ENCODE data around the gene CHPT1. TPM values are rescaled to one million over a fixed set of nuclear protein-coding genes. Genes with fewer than 3 reads are reported as not detected.
"Not testable (repeated sequence)": the region's sequence is repeated elsewhere in the genome, so short reads cannot be mapped to it uniquely, and the experiment has no call there.

CHPT1 gene
- total RNA-seq, 1 experiment from 2014 or later, result 34.2 TPM

GRCh38 chr12:101720118-101720517, 22.7 kb downstream of the CHPT1 start:
- DNase-seq (ENCODE audit: low read depth), result no peak

DNA sequence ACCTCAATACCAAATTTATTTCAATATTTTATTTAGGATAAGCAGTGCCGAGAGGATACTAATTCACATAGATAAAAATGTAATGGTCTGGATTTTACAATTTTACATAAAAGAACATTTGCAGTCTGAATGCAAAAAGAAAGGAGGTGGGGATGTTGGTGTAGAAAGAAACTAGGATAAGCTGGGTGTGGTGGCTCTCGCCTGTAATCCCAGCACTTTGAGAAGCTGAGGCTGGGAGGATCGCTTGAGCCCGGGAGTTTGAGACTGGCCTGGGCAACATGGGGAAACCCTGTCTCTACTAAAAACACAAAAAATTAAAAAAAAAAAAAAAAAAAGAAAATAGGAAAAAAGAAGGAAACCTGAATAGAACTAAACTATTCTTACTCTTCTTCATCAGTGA, 25.0 kb downstream of the CHPT1 start:
- DNase-seq (ENCODE audit: low read depth), result no peak

GRCh38 chr12:101727098-101727497, 29.7 kb downstream of the CHPT1 start:
- DNase-seq (ENCODE audit: low read depth), result no peak

GRCh38 chr12:101729842-101730241, 32.4 kb downstream of the CHPT1 start:
- no peak for DNase-seq (ENCODE audit: low read depth)

GRCh38 chr12:101732318-101732717, 34.9 kb downstream of the CHPT1 start:
- DNase-seq (ENCODE audit: low read depth), result no peak

GRCh38 chr12:101733166-101733565, 35.7 kb downstream of the CHPT1 start:
- no peak for DNase-seq (ENCODE audit: low read depth)

GRCh38 chr12:101734482-101734881, 37.0 kb downstream of the CHPT1 start:
- not testable (repeated sequence) for DNase-seq (ENCODE audit: low read depth)

DNA sequence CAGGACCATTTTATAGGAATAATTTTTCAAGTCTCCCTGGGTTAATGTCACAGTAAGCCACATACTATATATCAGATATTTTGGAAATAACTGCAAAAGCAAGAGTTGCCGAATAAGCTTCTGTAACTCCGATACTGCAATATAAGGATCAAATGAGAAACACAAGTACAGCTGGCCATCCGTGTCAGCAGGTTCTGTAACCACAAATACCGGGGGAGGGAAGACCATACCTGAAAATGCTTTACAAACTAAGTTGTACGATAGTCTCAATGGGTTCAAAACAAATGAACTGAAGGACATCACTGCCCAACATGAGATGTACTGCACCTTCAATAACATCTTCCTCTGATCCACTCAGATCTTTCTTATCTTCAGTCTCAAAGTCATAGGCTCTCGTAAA, 40.0 kb downstream of the CHPT1 start:
- DNase-seq (ENCODE audit: low read depth), result no peak

GRCh38 chr12:101738920-101739665, 41.7 kb downstream of the CHPT1 start, which contains the start of gene SYCP3:
Gene SYCP3, minus strand, starts transcription at chr12:101739462. Its CDS starts 1,527 bp downstream, at chr12:101737935.
- DNase-seq (ENCODE audit: low read depth), result no peak

GRCh38 chr12:101740566-101740965, 43.1 kb downstream of the CHPT1 start:
- no peak for DNase-seq (ENCODE audit: low read depth)

DNA sequence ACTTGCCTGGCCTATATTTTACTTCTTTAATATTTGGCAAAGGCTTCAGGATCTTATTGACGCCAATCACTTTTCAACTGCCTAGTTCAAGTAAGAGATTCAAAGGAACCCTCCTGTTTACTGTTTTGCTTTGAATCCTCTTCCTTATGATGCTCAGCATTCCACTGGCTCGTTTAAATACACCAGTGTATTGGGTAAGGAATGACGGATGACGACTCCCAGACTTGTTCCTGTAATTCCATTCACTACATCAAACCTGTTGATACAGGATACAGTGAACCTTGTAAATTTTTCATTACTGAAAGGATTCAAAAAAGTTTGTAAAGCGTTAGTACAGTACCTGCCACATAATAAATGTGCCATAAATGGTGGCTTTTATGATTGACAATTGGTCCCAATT, 43.5 kb downstream of the CHPT1 start:
- DNase-seq (ENCODE audit: low read depth), result no peak

- no peak for DNase-seq (ENCODE audit: low read depth)
These were observed 45.8 kb downstream of the CHPT1 start for GRCh38 chr12:101743242-101743641.

GRCh38 chr12:101743724-101744472, 46.5 kb downstream of the CHPT1 start:
- no peak for DNase-seq (ENCODE audit: low read depth)

DNA sequence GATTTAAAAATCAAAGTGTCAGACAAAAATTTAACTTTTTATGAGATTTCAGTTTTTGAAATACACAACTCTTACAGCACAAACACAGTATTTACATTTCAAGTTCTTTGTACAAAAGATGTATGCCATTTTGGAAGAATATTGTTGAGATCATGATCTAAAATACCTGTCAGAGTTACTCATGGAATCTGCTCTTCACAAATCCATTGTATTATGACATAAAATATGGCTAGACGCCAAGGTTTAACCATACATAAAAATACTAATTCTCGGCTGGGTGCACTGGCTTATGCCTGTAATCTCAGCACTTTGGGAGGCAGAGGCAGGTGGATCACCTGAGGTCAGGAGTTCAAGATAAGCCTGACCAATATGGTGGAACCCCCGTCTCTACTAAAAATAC, 48.0 kb downstream of the CHPT1 start:
- DNase-seq (ENCODE audit: low read depth), result no peak

- DNase-seq (ENCODE audit: low read depth), result no peak
These were observed 48.8 kb downstream of the CHPT1 start for GRCh38 chr12:101746196-101746595.

DNA sequence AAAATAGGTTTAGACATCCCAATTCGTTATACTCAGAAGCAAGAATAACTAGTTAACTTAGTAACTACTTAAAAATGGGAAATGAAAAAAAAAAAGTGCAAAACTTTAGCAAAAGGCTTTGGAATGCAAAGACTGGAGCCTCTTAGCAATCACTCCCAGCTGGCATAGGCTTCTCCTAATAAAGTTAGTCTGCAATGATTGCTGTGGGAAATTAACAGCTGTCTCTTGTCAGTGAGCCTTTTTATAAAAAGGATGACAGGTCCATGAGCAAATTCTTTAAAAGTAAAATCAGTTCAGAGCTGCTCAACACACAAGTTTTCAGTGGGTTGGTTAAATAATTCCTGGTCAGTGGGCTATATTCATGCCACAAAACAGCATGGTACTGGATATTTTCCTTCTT, 49.2 kb downstream of the CHPT1 start:
- DNase-seq (ENCODE audit: low read depth), result peak; percentile 24

DNA sequence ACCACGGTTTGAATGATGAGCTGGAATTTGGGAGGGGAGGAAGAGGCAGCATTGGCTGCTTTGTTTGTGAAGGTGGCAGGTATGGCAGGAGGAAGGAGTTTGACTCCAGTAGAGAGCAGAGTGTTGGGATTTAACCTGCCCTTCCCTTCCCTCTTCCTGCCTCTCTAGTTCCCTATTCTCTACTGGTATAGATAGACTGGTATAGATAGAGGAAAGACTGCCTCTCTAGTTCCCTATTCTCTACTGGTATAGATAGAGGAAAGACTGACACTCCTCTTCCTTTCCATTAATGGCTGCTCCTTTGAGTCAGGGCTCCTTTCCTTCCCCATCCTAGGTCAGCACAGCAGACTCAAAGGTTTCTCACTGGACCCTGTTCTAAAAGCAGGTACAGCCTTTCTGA, 50.3 kb downstream of the CHPT1 start:
- DNase-seq (ENCODE audit: low read depth), result no peak

DNA sequence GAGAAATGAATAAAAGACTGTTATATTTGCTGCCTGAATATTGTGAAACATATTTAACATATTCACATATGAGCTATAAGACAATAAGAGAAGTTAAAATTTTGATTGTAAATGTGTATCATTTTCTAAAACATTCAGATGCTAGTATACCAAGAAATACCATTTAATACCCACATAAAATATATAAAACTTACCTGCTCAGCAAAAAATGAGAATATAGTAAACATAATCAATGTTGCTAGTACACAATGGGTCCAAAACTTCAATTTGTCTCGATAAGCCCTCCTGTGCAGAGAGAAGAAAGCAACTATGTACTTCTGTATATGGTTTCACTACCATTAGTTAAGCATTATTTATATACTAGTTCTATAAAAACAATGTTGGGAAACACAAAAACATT, 51.5 kb downstream of the CHPT1 start:
- DNase-seq (ENCODE audit: low read depth), result no peak

- no peak for DNase-seq (ENCODE audit: low read depth)
These were observed 52.2 kb downstream of the CHPT1 start for GRCh38 chr12:101749657-101750056.

- no peak for DNase-seq (ENCODE audit: low read depth)
These were observed 52.7 kb downstream of the CHPT1 start for GRCh38 chr12:101750152-101750551.

GRCh38 chr12:101759396-101760047, 62.1 kb downstream of the CHPT1 start:
- DNase-seq (ENCODE audit: low read depth), result peak; percentile 37

GRCh38 chr12:101761350-101761749, 63.9 kb downstream of the CHPT1 start:
- no peak for DNase-seq (ENCODE audit: low read depth)

Measured in LHCN-M2 (cell line).